ENCODE results near the gene RPN1. TPM values are rescaled to one million over a fixed set of nuclear protein-coding genes. Genes with fewer than 3 reads are reported as not detected.

RPN1 gene
- total RNA-seq, 4 donors from 2014 or later: 244 to 333 (median 297) TPM

- no peak for ATAC-seq (ENCODE audit: low FRiP score)
- DNase-seq (ENCODE audit: low spot score): no peak
- no peak for TF ChIP-seq CTCF (IDR thresholded peaks at IDR 0.05)
Measured at GRCh38 chr3:128609294-128609693, 41.3 kb downstream of the RPN1 start.

GRCh38 chr3:128607710-128608048 is 42.9 kb downstream of the RPN1 start:
- DNase-seq (ENCODE audit: low spot score) (no peak), ATAC-seq (ENCODE audit: low FRiP score) (peak; percentile 8)
- TF ChIP-seq CTCF (IDR thresholded peaks at IDR 0.05): no peak

- ATAC-seq (ENCODE audit: low FRiP score): no peak
- no peak for TF ChIP-seq CTCF (IDR thresholded peaks at IDR 0.05)
- no peak for DNase-seq (ENCODE audit: low spot score)
Measured at GRCh38 chr3:128606094-128606493, 44.5 kb downstream of the RPN1 start.

- no peak for DNase-seq (ENCODE audit: low spot score)
- ATAC-seq (ENCODE audit: low FRiP score): no peak
- no peak for TF ChIP-seq CTCF (IDR thresholded peaks at IDR 0.05)
Measured at GRCh38 chr3:128605091-128606046, 45.2 kb downstream of the RPN1 start.

GRCh38 chr3:128603811-128604775 is 46.5 kb downstream of the RPN1 start:
- ATAC-seq (ENCODE audit: low FRiP score): no peak
- no peak for DNase-seq (ENCODE audit: low spot score)
- no peak for TF ChIP-seq CTCF (IDR thresholded peaks at IDR 0.05)

- no peak for TF ChIP-seq CTCF (IDR thresholded peaks at IDR 0.05)
- ATAC-seq (ENCODE audit: low FRiP score) (no peak), DNase-seq (ENCODE audit: low spot score) (no peak)
Measured at GRCh38 chr3:128603313-128603712, 47.3 kb downstream of the RPN1 start.

Measured in omental fat pad (tissue), 4 donors.